Measurements from ENCODE around the gene GRHL3. TPM values are rescaled to one million over a fixed set of nuclear protein-coding genes. Genes with fewer than 3 reads are reported as not detected.

The GRHL3 gene
- total and polyA plus RNA-seq, 11 donors, result 0.03 to 0.61 TPM; not detected in 9

- TF ChIP-seq CTCF (IDR thresholded peaks at IDR 0.05) (no peak), POLR2A (IDR thresholded peaks at IDR 0.05) (no peak)
- intact Hi-C loops (cut with DNase I), result no loop called here
- 81 to 100% (median 88%) methylated on average over 1 of the region's 1 CpG for WGBS, 4 donors
- Histone ChIP-seq H3K4me3 (no peak overlapping the region), H3K27me3 (peaks cover 0 to 20% (median under 1%) of the 10 kb centered on the region in 9 donors), H3K27ac (no peak overlapping the region), H3K9me3 (no peaks in the 10 kb centered on the region), H3K4me1 (no peaks in the 10 kb centered on the region), H3K36me3 (no peaks in the 10 kb centered on the region)
- no peak for ATAC-seq
- no peak for DNase-seq
These were observed 7.4 kb upstream of the GRHL3 start for GRCh38 chr1:24311741-24312140.

- Histone ChIP-seq H3K27ac (no peak overlapping the region), H3K9me3 (no peaks in the 10 kb centered on the region), H3K4me1 (peaks cover 0 to 11% (median 0%) of the 10 kb centered on the region in 12 donors), H3K27me3 (peaks cover 3 to 54% (median 29%) of the 10 kb centered on the region in 9 donors), H3K4me3 (no peak overlapping the region), H3K36me3 (no peaks in the 10 kb centered on the region)
- TF ChIP-seq CTCF (IDR thresholded peaks at IDR 0.05) (no peak), POLR2A (IDR thresholded peaks at IDR 0.05) (no peak)
- ATAC-seq, result no peak
- intact Hi-C loops (cut with DNase I), result no loop called here
- 58 to 67% (median 62%) methylated on average over 6 of the region's 6 CpGs for WGBS, 4 donors
- no peak for DNase-seq
These were observed 3.8 kb upstream of the GRHL3 start for GRCh38 chr1:24315391-24315790.

GRCh38 chr1:24316645-24317044 is 2.5 kb upstream of the GRHL3 start:
- Histone ChIP-seq H3K9me3 (no peaks in the 10 kb centered on the region), H3K27me3 (peaks cover 10 to 61% (median 34%) of the 10 kb centered on the region in 9 donors), H3K4me1 (peaks cover 0 to 12% (median 2%) of the 10 kb centered on the region in 12 donors), H3K36me3 (no peaks in the 10 kb centered on the region), H3K27ac (no peak overlapping the region), H3K4me3 (no peak overlapping the region)
- 72 to 85% (median 80%) methylated on average over 3 of the region's 3 CpGs for WGBS, 4 donors
- ATAC-seq (no peak), DNase-seq (no peak)
- no peak for TF ChIP-seq CTCF (IDR thresholded peaks at IDR 0.05)
- TF ChIP-seq POLR2A (IDR thresholded peaks at IDR 0.05), result no peak
- intact Hi-C loops (cut with DNase I), result no loop called here

- Histone ChIP-seq H3K36me3 (no peaks in the 10 kb centered on the region), H3K9me3 (no peaks in the 10 kb centered on the region), H3K4me1 (peaks cover 0 to 17% (median 7%) of the 10 kb centered on the region in 12 donors), H3K27me3 (peaks cover 10 to 65% (median 36%) of the 10 kb centered on the region in 9 donors), H3K27ac (no peak overlapping the region), H3K4me3 (no peak overlapping the region)
- TF ChIP-seq CTCF (IDR thresholded peaks at IDR 0.05) (no peak), POLR2A (IDR thresholded peaks at IDR 0.05) (no peak)
- intact Hi-C loops (cut with DNase I), result no loop called here
- WGBS, 4 donors, result 89 to 94% (median 92%) methylated on average over 5 to 6 of the region's 6 CpGs
- DNase-seq (no peak), ATAC-seq (no peak)
These were observed 2.1 kb upstream of the GRHL3 start for GRCh38 chr1:24317081-24317480.
